HG02798 (cell line): Measurements from ENCODE around the gene TENM4.

ENCODE experiments used
- ATAC-seq: cut with Tn5 transposase; IDR thresholded peaks from one replicate; pipeline ENCODE4 v1.9.1; 2021; ENCODE audit warnings: mild to moderate bottlenecking; ENCODE audit not compliant: unreplicated experiment, poor library complexity

TENM4 gene

GRCh38 chr11:78714539-78714938 is 726.3 kb downstream of the TENM4 start:
- no peak for ATAC-seq

- ATAC-seq = no peak
These were observed 729.1 kb downstream of the TENM4 start for GRCh38 chr11:78711735-78712134.

GRCh38 chr11:78710417-78710816 is 730.4 kb downstream of the TENM4 start:
- no peak for ATAC-seq

GRCh38 chr11:78708388-78708787 is 732.4 kb downstream of the TENM4 start:
- no peak for ATAC-seq

- ATAC-seq = no peak
These were observed 734.3 kb downstream of the TENM4 start for GRCh38 chr11:78706551-78706950.

GRCh38 chr11:78704811-78705210 is 736.0 kb downstream of the TENM4 start:
- no peak for ATAC-seq

GRCh38 chr11:78699609-78700135 is 741.2 kb downstream of the TENM4 start:
- no peak for ATAC-seq

GRCh38 chr11:78698612-78699011 is 742.2 kb downstream of the TENM4 start:
- ATAC-seq = no peak

GRCh38 chr11:78696177-78696576 is 744.7 kb downstream of the TENM4 start:
- ATAC-seq = no peak

- ATAC-seq = no peak
These were observed 746.7 kb downstream of the TENM4 start for GRCh38 chr11:78694152-78694551.

GRCh38 chr11:78691215-78691614 is 749.6 kb downstream of the TENM4 start:
- ATAC-seq = no peak

- no peak for ATAC-seq
These were observed 750.4 kb downstream of the TENM4 start for GRCh38 chr11:78690352-78690987.

- ATAC-seq = no peak
These were observed 751.2 kb downstream of the TENM4 start for GRCh38 chr11:78689585-78690153.

GRCh38 chr11:78689101-78689500 is 751.7 kb downstream of the TENM4 start:
- no peak for ATAC-seq

- no peak for ATAC-seq
These were observed 752.4 kb downstream of the TENM4 start for GRCh38 chr11:78688460-78688859.

- ATAC-seq = no peak
These were observed 755.7 kb downstream of the TENM4 start for GRCh38 chr11:78685156-78685555.

- no peak for ATAC-seq
These were observed 756.5 kb downstream of the TENM4 start for GRCh38 chr11:78684377-78684776.

GRCh38 chr11:78683774-78684173 is 757.1 kb downstream of the TENM4 start:
- ATAC-seq = no peak

GRCh38 chr11:78676026-78676557 is 764.7 kb downstream of the TENM4 start:
- no peak for ATAC-seq

- ATAC-seq = no peak
These were observed 767.8 kb downstream of the TENM4 start for GRCh38 chr11:78672850-78673620.

- ATAC-seq = no peak
These were observed 771.6 kb downstream of the TENM4 start for GRCh38 chr11:78669249-78669648.
